NCI-H526 (cell line): ENCODE results near the gene PIM1.
"Not testable (repeated sequence)": the region's sequence is repeated elsewhere in the genome, so short reads cannot be mapped to it uniquely, and the experiment has no call there.

Experiments used
- DNase-seq, 2 experiments: peaks; one replicate each; lab custom pipeline; 2025; lab: John Stamatoyannopoulos, UW

The PIM1 gene

GRCh38 chr6:37188962-37189510 is 19.1 kb downstream of the PIM1 start:
- no peak for DNase-seq

GRCh38 chr6:37190159-37190535 is 20.2 kb downstream of the PIM1 start:
- no peak for DNase-seq

- DNase-seq, result no peak
Measured at GRCh38 chr6:37192666-37193065, 22.7 kb downstream of the PIM1 start.

- DNase-seq, result peak in 1 of 2 experiments; percentile 10
Measured at GRCh38 chr6:37194886-37195285, 24.9 kb downstream of the PIM1 start.

DNA sequence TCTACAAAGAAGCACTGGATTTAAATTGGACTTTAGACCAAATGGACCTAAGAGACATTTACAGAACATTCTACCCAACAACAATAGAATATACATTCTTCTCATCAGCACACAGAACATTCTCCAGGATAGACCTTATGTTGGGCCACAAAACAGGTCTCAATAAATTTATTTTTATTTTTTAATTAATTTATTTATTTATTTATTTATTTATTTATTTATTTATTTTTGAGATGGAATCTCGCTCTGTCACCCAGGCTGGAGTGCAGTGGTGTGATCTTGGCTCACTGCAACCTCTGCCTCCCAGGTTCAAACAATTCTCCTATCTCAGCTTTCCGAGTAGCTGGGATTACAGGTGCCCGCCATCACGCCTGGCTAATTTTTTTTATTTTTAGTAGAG is 26.5 kb downstream of the PIM1 start:
- DNase-seq, result not testable (repeated sequence)

- DNase-seq, result no peak
Measured at GRCh38 chr6:37200085-37200484, 30.1 kb downstream of the PIM1 start.

GRCh38 chr6:37201726-37202125 is 31.8 kb downstream of the PIM1 start:
- no peak for DNase-seq

DNA sequence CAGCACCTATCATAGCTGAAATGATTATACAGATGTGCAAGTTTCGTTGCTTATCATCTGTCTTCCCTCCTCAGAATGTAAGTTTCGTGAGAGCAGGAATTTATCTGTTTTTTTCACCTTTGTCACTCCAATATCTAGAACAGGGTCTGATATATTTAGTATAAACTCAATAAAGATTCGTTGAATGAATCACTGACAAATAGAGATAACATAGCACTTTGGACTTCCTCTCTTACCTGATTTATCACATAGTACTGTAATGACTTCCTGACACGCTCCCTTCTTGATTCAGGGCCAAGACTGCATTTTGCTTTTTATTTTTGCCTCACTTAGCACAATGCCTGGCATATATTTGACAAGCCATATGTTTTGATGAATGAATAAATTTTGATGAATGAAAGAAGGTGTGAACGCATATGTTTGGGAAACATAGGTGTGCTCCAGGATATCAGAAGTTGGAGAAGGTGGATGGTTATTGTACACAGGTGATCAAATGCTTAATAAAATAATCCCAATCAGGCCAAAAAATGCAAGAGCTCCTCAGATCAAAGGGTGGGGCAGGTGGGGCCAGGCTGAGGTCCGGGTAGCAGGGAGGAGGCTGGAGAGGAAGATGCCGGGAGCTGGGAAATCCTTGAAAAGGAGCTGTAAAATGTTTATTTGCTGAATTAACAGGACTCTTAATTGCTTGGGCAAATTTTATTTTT is 33.0 kb downstream of the PIM1 start:
- no peak for DNase-seq

- no peak for DNase-seq
Measured at GRCh38 chr6:37204014-37204751, 34.2 kb downstream of the PIM1 start.

GRCh38 chr6:37205175-37205996 is 35.4 kb downstream of the PIM1 start:
- DNase-seq, result no peak

DNA sequence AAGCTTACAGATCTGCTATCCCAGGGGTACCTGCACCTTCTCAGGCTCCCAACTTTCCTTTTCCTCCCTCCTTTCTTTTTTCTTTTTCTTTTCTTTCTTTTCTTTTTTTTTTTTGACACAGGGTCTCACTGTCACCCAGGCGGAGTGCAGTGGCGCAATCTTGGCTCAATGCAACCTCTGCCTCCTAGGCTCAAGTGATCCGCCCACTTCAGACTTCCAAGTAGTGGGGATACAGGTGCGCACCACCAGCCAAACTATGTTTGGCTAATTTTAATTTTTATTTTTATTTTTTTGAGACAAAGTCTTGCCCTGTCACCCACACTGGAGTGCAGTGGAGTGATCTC is 36.0 kb downstream of the PIM1 start:
- no peak for DNase-seq

DNA sequence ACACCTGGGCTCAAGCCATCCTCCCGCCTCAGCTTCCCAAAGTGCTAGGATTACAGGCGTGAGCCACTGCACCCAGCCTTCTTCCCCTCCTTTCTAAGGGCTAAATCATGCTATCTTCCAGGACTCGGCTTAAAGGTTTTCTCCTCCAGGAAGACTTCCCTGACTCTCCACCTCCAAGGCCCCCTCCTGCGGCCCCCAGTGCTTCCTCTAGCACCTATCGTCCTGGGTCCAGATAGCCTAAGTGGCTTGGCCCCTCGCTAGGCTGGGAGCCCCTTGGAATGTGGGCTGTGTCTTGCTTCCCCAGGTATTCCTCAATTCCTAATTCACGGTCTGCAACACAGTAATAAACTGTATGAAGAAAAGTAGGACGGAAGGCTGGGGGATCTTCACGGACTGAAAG is 36.7 kb downstream of the PIM1 start:
- DNase-seq, result no peak

DNA sequence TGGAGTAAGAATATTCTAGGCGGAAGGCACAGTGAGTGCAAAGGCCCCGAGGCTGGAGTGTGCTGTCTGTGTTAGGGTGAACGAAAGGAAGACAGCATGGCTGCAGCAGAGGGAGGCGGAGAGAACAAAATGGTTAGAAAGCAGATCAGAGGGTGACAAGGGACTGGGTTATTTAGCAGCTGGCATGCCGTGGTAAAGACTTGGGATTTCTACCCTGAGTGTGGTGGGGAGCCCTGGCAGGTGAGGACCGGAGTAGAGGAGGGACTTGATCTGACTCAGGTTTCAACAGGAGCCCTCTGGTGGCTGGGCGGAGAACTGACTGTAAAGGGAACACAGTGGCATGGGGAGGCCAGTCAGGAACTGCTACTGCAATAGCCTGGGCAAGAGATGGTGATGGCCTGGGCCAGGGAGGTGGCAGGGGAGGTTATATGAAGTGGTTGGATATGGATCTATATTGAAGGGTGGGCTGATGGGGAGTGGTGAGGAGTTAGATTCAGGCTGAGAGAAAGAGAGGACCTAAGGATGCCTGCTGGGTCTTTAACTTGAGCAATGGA is 38.0 kb downstream of the PIM1 start:
- DNase-seq, result peak; percentile 55 to 80

DNA sequence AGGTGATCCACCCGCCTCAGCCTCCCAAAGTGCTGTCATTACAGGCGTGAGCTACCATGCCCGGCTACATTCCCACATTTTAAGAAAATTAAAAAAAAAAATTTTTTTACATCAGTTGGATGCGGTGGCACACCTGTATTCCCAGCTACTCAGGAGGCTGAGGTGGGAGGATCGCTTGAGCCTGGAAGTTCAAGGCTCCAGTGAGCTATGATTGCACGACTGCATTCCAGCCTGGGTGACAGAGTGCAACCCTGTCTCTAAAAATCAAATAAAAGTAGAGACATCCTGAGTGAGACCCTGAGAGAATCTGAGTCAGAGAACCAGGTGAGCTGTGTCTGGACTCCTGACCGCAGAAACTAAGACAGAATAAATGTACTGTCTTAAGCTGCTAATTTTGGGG is 38.8 kb downstream of the PIM1 start:
- no peak for DNase-seq

DNA sequence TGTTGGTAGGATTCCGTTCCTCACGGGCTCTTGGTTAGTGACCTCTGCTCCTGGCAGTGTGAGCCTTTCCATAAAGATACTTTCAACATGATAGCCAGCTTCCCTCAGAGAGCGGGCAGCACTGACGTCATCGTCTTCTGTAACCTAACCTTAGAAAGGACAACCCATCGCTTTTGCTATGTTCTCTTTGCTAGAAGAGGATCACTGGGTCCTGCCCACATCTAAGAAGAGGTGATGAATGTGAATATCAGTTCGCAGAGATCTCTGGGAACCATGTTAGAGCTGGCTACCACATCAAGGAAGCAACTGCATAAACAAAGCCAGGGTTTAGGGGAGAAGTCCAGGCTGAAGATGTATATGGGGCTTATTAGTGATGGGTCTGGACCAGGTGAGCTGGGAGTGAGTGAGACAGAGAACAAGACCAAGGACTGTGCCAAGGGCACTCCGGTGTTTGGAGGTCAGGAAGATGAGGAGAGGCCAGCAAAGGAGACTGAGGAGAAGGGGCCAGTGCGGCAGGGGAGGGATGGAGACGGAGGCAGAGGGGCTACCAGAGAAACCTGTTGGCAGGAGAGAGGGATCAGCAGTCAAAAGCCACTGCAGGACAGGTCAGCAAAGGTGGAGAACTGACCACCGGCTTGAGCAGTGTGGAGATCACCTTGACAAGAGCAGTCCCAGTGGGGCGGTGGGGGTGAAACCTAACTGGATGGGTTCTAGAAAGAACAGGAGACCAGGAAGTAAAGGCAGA is 39.7 kb downstream of the PIM1 start:
- DNase-seq, result no peak

- DNase-seq, result peak; percentile 81 to 87
Measured at GRCh38 chr6:37210313-37210968, 40.5 kb downstream of the PIM1 start.

GRCh38 chr6:37212268-37212667 is 42.3 kb downstream of the PIM1 start:
- no peak for DNase-seq

- no peak for DNase-seq
Measured at GRCh38 chr6:37218061-37218460, 48.1 kb downstream of the PIM1 start.

- no peak for DNase-seq
Measured at GRCh38 chr6:37218511-37218910, 48.6 kb downstream of the PIM1 start.

DNA sequence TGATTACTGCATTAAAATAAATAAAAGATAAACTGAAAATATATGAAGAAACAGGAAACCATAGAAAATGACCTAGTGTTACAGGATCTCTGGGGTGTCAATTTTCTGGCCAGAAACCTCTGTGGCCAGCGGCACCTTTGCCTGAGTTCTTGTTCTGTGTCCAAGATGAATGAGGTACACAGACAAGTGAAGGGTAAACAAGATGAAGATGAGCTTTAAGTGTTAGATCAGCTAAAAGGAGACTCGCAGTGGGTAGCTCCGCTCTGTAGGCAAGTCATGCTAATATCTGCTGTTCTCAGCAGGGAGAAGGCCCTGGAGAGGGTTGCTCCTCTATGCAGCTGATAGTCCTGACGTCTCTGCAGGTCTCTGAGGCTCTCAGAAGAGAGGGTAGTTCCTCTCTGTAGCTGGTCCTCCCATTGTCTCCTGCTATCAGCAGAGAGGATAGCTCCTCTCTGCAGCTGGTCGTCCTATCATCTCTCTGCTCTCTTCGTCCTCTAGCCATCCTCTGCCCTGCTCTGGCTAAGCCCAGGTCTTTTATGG is 51.7 kb downstream of the PIM1 start:
- no peak for DNase-seq
